ENCODE data around the gene CAP1. TPM values are rescaled to one million over a fixed set of nuclear protein-coding genes. Genes with fewer than 3 reads are reported as not detected.

CAP1 gene
- total and polyA plus RNA-seq, 2 of the 4 experiments (the other 2 are of a cell fraction), result 434 to 756 TPM

- H3K56ac ChIP-seq (ENCODE audit: extremely low read depth, insufficient read depth, low read length), result no peak overlapping the region
- H3K4me1 ChIP-seq (ENCODE audit: control insufficient read depth, insufficient read depth, low read length), result peaks cover 5% of the 10 kb centered on the region
- no peak overlapping the region for H2BK120ac ChIP-seq (ENCODE audit: low read depth, low read length)
- in situ Hi-C loops (cut with MboI; ENCODE audit: low sequenced_read_pairs) (no loop called here), dilution Hi-C loops (cut with HindIII; ENCODE audit: low sequenced_read_pairs, unreplicated experiment) (no loop called here), intact Hi-C loops (cut with micrococcal nuclease) (loop anchor here (2.0 to 5.0 kb wide), 2 partner anchors 180 to 329 kb away; partner anchors contain the start of gene ZMPSTE24)
- peaks cover 15% of the 10 kb centered on the region for H3K36me3 ChIP-seq (ENCODE audit: control insufficient read depth, insufficient read depth, low read length)
- H4K8ac ChIP-seq (ENCODE audit: low read depth in 2 of 2, low read length in 2 of 2), result no peak overlapping the region
- no peak overlapping the region for H3K4ac ChIP-seq (ENCODE audit: low read depth, low read length)
- no peak overlapping the region for H4K5ac ChIP-seq (ENCODE audit: low read depth, low read length)
- ChIA-PET POLR2A (ENCODE audit: unreplicated experiment) (interaction anchor here (0.6 kb wide), 1 partner anchor 63 kb away, joined by 3 read pairs; no protein-coding TSS in a partner anchor), CTCF (interaction anchor here (0.8 to 2.1 kb wide), 4 partner anchors 13 to 259 kb away, joined by 3 to 7 read pairs (median 3); no protein-coding TSS in a partner anchor)
- H3K27ac ChIP-seq (ENCODE audit: insufficient read depth, low read length), result no peak overlapping the region
- no peak overlapping the region for H2AK5ac ChIP-seq (ENCODE audit: low read depth, low read length)
- no peak overlapping the region for H3K18ac ChIP-seq (ENCODE audit: low read depth, low read length)
- H2BK15ac ChIP-seq (ENCODE audit: low read depth, low read length), result no peak overlapping the region
- WGBS, 2 experiments (ENCODE audit: extremely low coverage in 2 of 2, insufficient read length in 1 of 2), result 57% methylated on average over 1 of the region's 5 CpGs; no CpG with 5 or more reads in 1 of the 2 experiments
- no peak overlapping the region for H2AK9ac ChIP-seq (replicated peaks; ENCODE audit: low read depth, low read length, poor library complexity)
- no peak overlapping the region for H3K9ac ChIP-seq (ENCODE audit: low read depth, low read length)
- no TSS peak for BruUV-seq (replicated peaks)
- no peak overlapping the region for H3K14ac ChIP-seq (replicated peaks; ENCODE audit: low read depth, low read length)
- DNase-seq, result peak; percentile 46
- no peak overlapping the region for H3K4me2 ChIP-seq (ENCODE audit: low read depth, low read length)
- no peak overlapping the region for H2BK20ac ChIP-seq (ENCODE audit: low read depth, low read length)
- H2BK5ac ChIP-seq (ENCODE audit: low read depth, low read length, poor library complexity, severe bottlenecking), result no peak overlapping the region
- H4K20me1 ChIP-seq (ENCODE audit: insufficient read depth, low read length), result peaks cover 12% of the 10 kb centered on the region
- H3K9me1 ChIP-seq (ENCODE audit: insufficient read depth, low read length), result 0 out of 2 replicates have a peak, but pooled peaks cover 5% of the 10 kb centered on the region
- H3K9me3 ChIP-seq (ENCODE audit: control insufficient read depth, insufficient read depth, low read length), result no peaks in the 10 kb centered on the region
- peak; percentile 53; the same call in 1 of the 2 replicates for ATAC-seq (ENCODE audit: low read depth)
- peaks cover 0 to 8% of the 10 kb centered on the region in 2 experiments; a peak in 2 of 4 replicates for H3K79me1 ChIP-seq (ENCODE audit: low read depth in 1 of 2, low read length in 2 of 2)
- H3K4me3 ChIP-seq (ENCODE audit: insufficient read depth, low read depth, low read length), result no peak overlapping the region
- H2AFZ ChIP-seq (replicated peaks; ENCODE audit: low read length, poor library complexity), result no peak overlapping the region
- H3K23ac ChIP-seq (ENCODE audit: low read depth, low read length), result no peak overlapping the region
- no peaks in the 10 kb centered on the region for H3K27me3 ChIP-seq (ENCODE audit: control insufficient read depth, insufficient read depth, low read length)
- no peak overlapping the region for H4K91ac ChIP-seq (ENCODE audit: insufficient read depth, low read depth, low read length)
- TF ChIP-seq RAD21 (IDR thresholded peaks at IDR 0.05; ENCODE audit: low read length) (peak; percentile 48), MAFK (IDR thresholded peaks at IDR 0.05; ENCODE audit: low read depth, low read length) (no peak), RCOR1 (IDR thresholded peaks at IDR 0.05; ENCODE audit: insufficient replicate concordance, low read length) (no peak), NFE2L2 (IDR thresholded peaks at IDR 0.05; ENCODE audit: low read depth, low read length) (no peak), RFX5 (IDR thresholded peaks at IDR 0.05; ENCODE audit: low read depth, low read length) (no peak), MAZ (IDR thresholded peaks at IDR 0.05; ENCODE audit: borderline replicate concordance, low read depth, low read length) (no peak), MXI1 (IDR thresholded peaks at IDR 0.05; ENCODE audit: borderline replicate concordance, low read depth, low read length) (no peak), USF2 (IDR thresholded peaks at IDR 0.05; ENCODE audit: low read depth, low read length) (no peak), CHD1 (IDR thresholded peaks at IDR 0.05; ENCODE audit: low read depth, low read length) (no peak), FOS (IDR thresholded peaks at IDR 0.05; ENCODE audit: low read depth, low read length) (no peak), BHLHE40 (IDR thresholded peaks at IDR 0.05; ENCODE audit: low read depth, low read length) (no peak), POLR2A (IDR thresholded peaks at IDR 0.05; ENCODE audit: low read depth, low read length) (no peak), ELK1 (IDR thresholded peaks at IDR 0.05; ENCODE audit: borderline replicate concordance, low read depth, low read length) (no peak), SMC3 (IDR thresholded peaks at IDR 0.05; ENCODE audit: low read depth, low read length) (peak; percentile 48)
These were observed 38.2 kb downstream of the CAP1 start for GRCh38 chr1:40078512-40079333.
